OCI-LY1 (cell line): ENCODE results near the gene BTBD2.

Source experiments
- H2AFZ ChIP-seq: fragments of 200-600 bp; sonication (generic), shearing (Covaris generic); 2 replicates; pipeline ENCODE4 v1.6.0; 2014; ENCODE audit warnings: antibody characterized with exemption, mild to moderate bottlenecking, low read length
- H3F3A ChIP-seq: fragments of 200-600 bp; sonication (generic), shearing (Covaris generic); 2 replicates; pipeline ENCODE4 v1.6.0; 2014; ENCODE audit warnings: mild to moderate bottlenecking, antibody characterized with exemption, low read length, moderate library complexity; ENCODE audit not compliant: insufficient read depth
- H3K27ac ChIP-seq: fragments of 200-600 bp; sonication (generic); 2 replicates; pipeline ENCODE4 v1.5.1; 2014; ENCODE audit warnings: low read length, mixed run types, mild to moderate bottlenecking, low read depth; ENCODE audit not compliant: poor library complexity, severe bottlenecking
- H3K27me3 ChIP-seq: fragments of 200-600 bp; sonication (generic); 2 replicates; pipeline ENCODE4 v1.6.0; 2014; ENCODE audit warnings: antibody characterized with exemption, mild to moderate bottlenecking, low read length, moderate library complexity; ENCODE audit not compliant: insufficient read depth
- H3K36me3 ChIP-seq: fragments of 200-600 bp; sonication (generic); 2 replicates; pipeline ENCODE4 v1.6.1; 2014; ENCODE audit warnings: mild to moderate bottlenecking, antibody characterized with exemption, low read length, moderate library complexity, mixed read lengths; ENCODE audit not compliant: insufficient read depth
- H3K4me1 ChIP-seq: fragments of 200-600 bp; sonication (generic); 2 replicates; pipeline ENCODE4 v1.5.1; 2014; ENCODE audit warnings: mild to moderate bottlenecking, low read length, moderate library complexity; ENCODE audit not compliant: insufficient read depth, severe bottlenecking
- H3K4me2 ChIP-seq: fragments of 200-600 bp; sonication (generic), shearing (Covaris generic); 2 replicates; pipeline ENCODE4 v1.6.1; 2014; ENCODE audit warnings: low read length
- H3K4me3 ChIP-seq: fragments of 200-600 bp; sonication (generic); 2 replicates; pipeline ENCODE4 v1.5.1; 2014; ENCODE audit warnings: low read length, low read depth, mild to moderate bottlenecking, mixed read lengths; ENCODE audit not compliant: poor library complexity, severe bottlenecking
- H3K79me2 ChIP-seq: fragments of 200-600 bp; shearing (Covaris generic); 2 replicates; pipeline ENCODE4 v1.6.1; 2016; ENCODE audit warnings: mixed run types, low read length, mixed read lengths; ENCODE audit not compliant: insufficient read depth
- H3K9ac ChIP-seq: fragments of 200-600 bp; sonication (generic), shearing (Covaris generic); 2 replicates; pipeline ENCODE4 v1.6.1; 2014; ENCODE audit warnings: mild to moderate bottlenecking, low read length, mixed read lengths
- H3K9me2 ChIP-seq: fragments of 200-600 bp; sonication (generic), shearing (Covaris generic); 2 replicates; pipeline ENCODE4 v1.6.1; 2014; ENCODE audit warnings: low read depth, mild to moderate bottlenecking, low read length, mixed read lengths
- H3K9me3 ChIP-seq: fragments of 200-600 bp; shearing (Covaris generic); 2 replicates; pipeline ENCODE4 v1.6.1; 2014; ENCODE audit warnings: low read length, mixed read lengths
- H4K20me1 ChIP-seq: fragments of 200-600 bp; sonication (generic), shearing (Covaris generic); 2 replicates; pipeline ENCODE4 v1.6.0; 2016; ENCODE audit warnings: mild to moderate bottlenecking, low read length; ENCODE audit not compliant: insufficient read depth
- EZH2 ChIP-seq: fragments of 200-600 bp; sonication (generic), shearing (Covaris generic); IDR thresholded peaks from 2 replicates; pipeline ENCODE4 v1.8.0; 2017; ENCODE audit warnings: borderline replicate concordance, mixed run types, mild to moderate bottlenecking, antibody characterized with exemption, low read length, moderate library complexity, mixed read lengths
- TF ChIP-seq, protein P1 (sequence below): fragments of 200-600 bp; sonication (generic), shearing (Covaris generic); IDR thresholded peaks from 2 replicates; pipeline ENCODE4 v1.5.1; 2017; ENCODE audit warnings: mild to moderate bottlenecking, antibody characterized with exemption, low read length, moderate library complexity, mixed read lengths

Gene BTBD2

GRCh38 chr19:2033825-2034159 is 18.3 kb upstream of the BTBD2 start:
- no peak for TF ChIP-seq EZH2
- TF ChIP-seq, protein P1, sequence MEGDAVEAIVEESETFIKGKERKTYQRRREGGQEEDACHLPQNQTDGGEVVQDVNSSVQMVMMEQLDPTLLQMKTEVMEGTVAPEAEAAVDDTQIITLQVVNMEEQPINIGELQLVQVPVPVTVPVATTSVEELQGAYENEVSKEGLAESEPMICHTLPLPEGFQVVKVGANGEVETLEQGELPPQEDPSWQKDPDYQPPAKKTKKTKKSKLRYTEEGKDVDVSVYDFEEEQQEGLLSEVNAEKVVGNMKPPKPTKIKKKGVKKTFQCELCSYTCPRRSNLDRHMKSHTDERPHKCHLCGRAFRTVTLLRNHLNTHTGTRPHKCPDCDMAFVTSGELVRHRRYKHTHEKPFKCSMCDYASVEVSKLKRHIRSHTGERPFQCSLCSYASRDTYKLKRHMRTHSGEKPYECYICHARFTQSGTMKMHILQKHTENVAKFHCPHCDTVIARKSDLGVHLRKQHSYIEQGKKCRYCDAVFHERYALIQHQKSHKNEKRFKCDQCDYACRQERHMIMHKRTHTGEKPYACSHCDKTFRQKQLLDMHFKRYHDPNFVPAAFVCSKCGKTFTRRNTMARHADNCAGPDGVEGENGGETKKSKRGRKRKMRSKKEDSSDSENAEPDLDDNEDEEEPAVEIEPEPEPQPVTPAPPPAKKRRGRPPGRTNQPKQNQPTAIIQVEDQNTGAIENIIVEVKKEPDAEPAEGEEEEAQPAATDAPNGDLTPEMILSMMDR = no peak
- H3K9ac ChIP-seq = no peak overlapping the region
- H3K79me2 ChIP-seq = no peaks in the 10 kb centered on the region
- 0 out of 2 replicates have a peak, but pooled peaks cover 5% of the 10 kb centered on the region for H3F3A ChIP-seq
- no peaks in the 10 kb centered on the region for H3K27me3 ChIP-seq
- H4K20me1 ChIP-seq = no peaks in the 10 kb centered on the region
- no peak overlapping the region for H3K27ac ChIP-seq
- peaks cover 9% of the 10 kb centered on the region for H3K36me3 ChIP-seq
- peaks cover 21% of the 10 kb centered on the region for H3K4me1 ChIP-seq
- H2AFZ ChIP-seq = no peak overlapping the region
- H3K4me3 ChIP-seq = no peak overlapping the region
- no peaks in the 10 kb centered on the region for H3K9me3 ChIP-seq
- H3K9me2 ChIP-seq = no peaks in the 10 kb centered on the region
- no peak overlapping the region for H3K4me2 ChIP-seq

DNA sequence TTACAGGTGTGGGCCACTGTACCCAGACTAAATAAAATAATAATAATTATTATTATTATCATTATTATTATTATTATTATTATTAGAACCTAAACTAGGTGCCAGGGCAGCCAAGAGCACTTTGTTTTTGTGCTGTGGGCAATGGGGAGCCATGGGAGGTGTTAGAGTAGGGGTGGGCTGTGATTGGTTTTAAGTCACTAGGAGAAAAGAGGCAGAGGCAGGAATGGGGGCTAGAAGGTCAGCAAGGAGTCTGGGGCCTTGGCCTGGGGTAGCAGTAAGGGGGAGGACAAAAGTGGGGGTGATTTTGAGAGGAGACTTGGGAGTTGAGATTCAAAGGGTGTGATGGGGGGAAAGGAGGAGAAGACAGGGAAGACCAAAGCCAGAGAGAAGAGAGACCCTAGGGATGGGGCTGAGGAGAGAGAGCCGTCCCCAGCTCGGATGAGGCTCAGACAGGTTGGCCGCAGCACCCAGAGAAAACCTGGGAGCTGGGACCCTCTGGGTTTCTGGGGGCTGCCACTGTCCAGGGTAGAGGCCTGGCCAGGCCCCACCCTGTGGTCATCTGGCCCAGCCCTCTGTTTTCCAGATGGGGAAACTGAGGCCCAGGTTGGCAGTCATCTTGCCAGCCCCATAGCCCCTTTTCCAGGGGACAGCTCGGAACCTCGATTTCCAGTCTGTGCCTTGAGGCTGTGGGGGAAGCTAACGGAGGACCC is 17.8 kb upstream of the BTBD2 start:
- Histone ChIP-seq H3F3A (0 out of 2 replicates have a peak, but pooled peaks cover 5% of the 10 kb centered on the region), H3K4me2 (no peak overlapping the region), H3K36me3 (peaks cover 4% of the 10 kb centered on the region), H3K9ac (no peak overlapping the region), H3K9me3 (no peaks in the 10 kb centered on the region), H3K9me2 (no peaks in the 10 kb centered on the region), H3K27me3 (no peaks in the 10 kb centered on the region), H3K79me2 (no peaks in the 10 kb centered on the region), H3K4me1 (peaks cover 21% of the 10 kb centered on the region), H3K27ac (no peak overlapping the region), H2AFZ (no peak overlapping the region), H4K20me1 (no peaks in the 10 kb centered on the region), H3K4me3 (no peak overlapping the region)
- no peak for TF ChIP-seq EZH2
- TF ChIP-seq, protein P1 = no peak

DNA sequence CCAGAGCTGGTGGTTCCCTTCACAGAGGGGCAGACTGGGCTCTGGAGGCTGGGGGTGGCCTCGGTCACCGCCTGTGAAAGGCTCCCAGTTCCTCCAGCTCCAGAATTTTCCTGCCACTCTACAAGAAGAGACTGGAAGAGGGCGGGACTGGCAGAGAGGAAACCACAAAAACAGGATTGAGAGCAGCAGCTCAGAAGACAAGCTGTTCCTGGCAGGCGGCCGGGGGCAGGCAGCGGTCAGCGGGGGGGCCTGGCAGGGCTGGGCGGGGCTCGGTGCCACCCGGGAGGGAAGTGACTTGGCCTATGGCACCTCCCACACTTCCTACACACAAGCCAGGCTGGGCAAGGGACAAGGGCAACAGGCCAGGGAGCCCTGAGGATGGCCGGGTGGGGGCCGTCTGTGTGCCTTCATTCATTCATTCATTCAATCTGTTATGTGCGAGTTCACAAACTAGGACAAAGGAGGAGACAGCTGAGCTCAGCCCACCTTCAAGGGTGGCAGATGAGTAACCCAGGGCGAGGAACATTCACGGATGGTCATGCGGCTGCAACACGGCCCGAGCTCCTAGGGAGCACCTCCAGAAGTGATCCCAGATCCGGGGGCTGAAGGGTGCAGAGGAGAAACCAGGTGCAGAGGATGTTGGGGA is 16.9 kb upstream of the BTBD2 start:
- H3K27me3 ChIP-seq = no peaks in the 10 kb centered on the region
- H3K9me3 ChIP-seq = no peaks in the 10 kb centered on the region
- H4K20me1 ChIP-seq = no peaks in the 10 kb centered on the region
- H3K27ac ChIP-seq = no peak overlapping the region
- no peaks in the 10 kb centered on the region for H3K9me2 ChIP-seq
- no peak overlapping the region for H2AFZ ChIP-seq
- no peak overlapping the region for H3K4me3 ChIP-seq
- no peaks in the 10 kb centered on the region for H3K36me3 ChIP-seq
- H3K9ac ChIP-seq = no peak overlapping the region
- H3F3A ChIP-seq = 0 out of 2 replicates have a peak, but pooled peaks cover 1% of the 10 kb centered on the region
- TF ChIP-seq EZH2 = no peak
- H3K4me2 ChIP-seq = no peak overlapping the region
- peaks cover 17% of the 10 kb centered on the region for H3K4me1 ChIP-seq
- H3K79me2 ChIP-seq = no peaks in the 10 kb centered on the region
